ENCODE measurements around the gene NSL1. TPM values are rescaled to one million over a fixed set of nuclear protein-coding genes. Genes with fewer than 3 reads are reported as not detected.

The NSL1 gene
- polyA plus RNA-seq, 1 donor (not counting 4 experiments of a cell fraction or from before 2014, with no cell fraction given) = 25.5 TPM

- Histone ChIP-seq H4K20me1 (ENCODE audit: control insufficient read depth, extremely low read depth, insufficient read depth, low read length) (no peaks in the 10 kb centered on the region), H3K9me1 (ENCODE audit: control insufficient read depth, extremely low read depth, insufficient read depth, low read length) (no peaks in the 10 kb centered on the region), H3K27me3 (ENCODE audit: control insufficient read depth, extremely low read depth, insufficient read depth, low read length) (peaks cover 8% of the 10 kb centered on the region), H3K36me3 (ENCODE audit: control insufficient read depth in 2 of 2, extremely low read depth in 1 of 2, insufficient read depth in 2 of 2, low read length in 2 of 2) (no peaks in the 10 kb centered on the region), H3K27ac (ENCODE audit: control insufficient read depth, insufficient read depth, low read length) (no peak overlapping the region), H2AFZ (ENCODE audit: control insufficient read depth, low read length) (no peak overlapping the region), H3K4me1 (ENCODE audit: control insufficient read depth, extremely low read depth, insufficient read depth, low read length) (no peaks in the 10 kb centered on the region), H3K9me3 (ENCODE audit: control insufficient read depth, low read depth, low read length) (no peaks in the 10 kb centered on the region), H3K79me2 (ENCODE audit: control insufficient read depth, insufficient read depth, low read length) (no peaks in the 10 kb centered on the region), H3K4me2 (ENCODE audit: control insufficient read depth, extremely low read depth, insufficient read depth, low read depth, low read length) (no peak overlapping the region), H3K9ac (ENCODE audit: control insufficient read depth, extremely low read depth, insufficient read depth, low read length) (no peak overlapping the region), H3K4me3 (ENCODE audit: control insufficient read depth in 2 of 3, extremely low read depth in 1 of 3, insufficient read depth in 2 of 3, low read depth in 1 of 3, low read length in 3 of 3) (no peak overlapping the region)
- FAIRE-seq (no peak), DNase-seq (ENCODE audit: low read depth, low spot score) (no peak)
- no peak for TF ChIP-seq EZH2 (IDR thresholded peaks at IDR 0.05; ENCODE audit: low read length)
- TF ChIP-seq, protein P1, sequence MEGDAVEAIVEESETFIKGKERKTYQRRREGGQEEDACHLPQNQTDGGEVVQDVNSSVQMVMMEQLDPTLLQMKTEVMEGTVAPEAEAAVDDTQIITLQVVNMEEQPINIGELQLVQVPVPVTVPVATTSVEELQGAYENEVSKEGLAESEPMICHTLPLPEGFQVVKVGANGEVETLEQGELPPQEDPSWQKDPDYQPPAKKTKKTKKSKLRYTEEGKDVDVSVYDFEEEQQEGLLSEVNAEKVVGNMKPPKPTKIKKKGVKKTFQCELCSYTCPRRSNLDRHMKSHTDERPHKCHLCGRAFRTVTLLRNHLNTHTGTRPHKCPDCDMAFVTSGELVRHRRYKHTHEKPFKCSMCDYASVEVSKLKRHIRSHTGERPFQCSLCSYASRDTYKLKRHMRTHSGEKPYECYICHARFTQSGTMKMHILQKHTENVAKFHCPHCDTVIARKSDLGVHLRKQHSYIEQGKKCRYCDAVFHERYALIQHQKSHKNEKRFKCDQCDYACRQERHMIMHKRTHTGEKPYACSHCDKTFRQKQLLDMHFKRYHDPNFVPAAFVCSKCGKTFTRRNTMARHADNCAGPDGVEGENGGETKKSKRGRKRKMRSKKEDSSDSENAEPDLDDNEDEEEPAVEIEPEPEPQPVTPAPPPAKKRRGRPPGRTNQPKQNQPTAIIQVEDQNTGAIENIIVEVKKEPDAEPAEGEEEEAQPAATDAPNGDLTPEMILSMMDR (optimal IDR thresholded peaks at IDR 0.05 in 1 of 3, IDR thresholded peaks at IDR 0.05 in 1 of 3, conservative IDR thresholded peaks at IDR 0.05 in 1 of 3; ENCODE audit: extremely low read depth in 1 of 3, insufficient read depth in 2 of 3, low read length in 3 of 3) = no peak
- dilution Hi-C loops (cut with MboI; ENCODE audit: extremely low pct_ligation_motif_present, low sequenced_read_pairs) = no loop called here
Observed at GRCh38 chr1:212677136-212677535, 114.4 kb downstream of the NSL1 start.

Other genes with a start within 250 kb of the NSL1 start
- gene ATF3, start 183.0 kb downstream of the NSL1 start, polyA plus RNA-seq = 1.6 to 65.7 TPM (median 45.1 TPM) in 3 replicates
- not detected in 3 replicates for gene BATF3, start 91.9 kb downstream of the NSL1 start, polyA plus RNA-seq
- gene TATDN3, start 117 bp upstream of the NSL1 start, polyA plus RNA-seq = 9.0 to 11.6 TPM (median 10.5 TPM) in 3 replicates
- not detected in 3 replicates for gene SPATA45, start 55.9 kb upstream of the NSL1 start, polyA plus RNA-seq
- 3.3 to 6.4 TPM (median 4.0 TPM) in 3 replicates for gene FLVCR1, start 66.5 kb upstream of the NSL1 start, polyA plus RNA-seq
- gene VASH2, start 158.8 kb upstream of the NSL1 start, polyA plus RNA-seq = 0.03 to 0.04 TPM in 2 of 3 replicates, not detected in the other
- gene ANGEL2, start 224.1 kb upstream of the NSL1 start, polyA plus RNA-seq = 17.2 to 25.6 TPM (median 18.4 TPM) in 3 replicates

Data from keratinocyte (primary cell).